ENCODE measurements around the gene RXFP4. TPM values are rescaled to one million over a fixed set of nuclear protein-coding genes. Genes with fewer than 3 reads are reported as not detected.
A peak's percentile ranks its signal among the peaks of the same experiment; 100 is the strongest.
"Not testable (repeated sequence)": the region's sequence is repeated elsewhere in the genome, so short reads cannot be mapped to it uniquely, and the experiment has no call there.

Gene RXFP4
- not detected for total RNA-seq

DNA sequence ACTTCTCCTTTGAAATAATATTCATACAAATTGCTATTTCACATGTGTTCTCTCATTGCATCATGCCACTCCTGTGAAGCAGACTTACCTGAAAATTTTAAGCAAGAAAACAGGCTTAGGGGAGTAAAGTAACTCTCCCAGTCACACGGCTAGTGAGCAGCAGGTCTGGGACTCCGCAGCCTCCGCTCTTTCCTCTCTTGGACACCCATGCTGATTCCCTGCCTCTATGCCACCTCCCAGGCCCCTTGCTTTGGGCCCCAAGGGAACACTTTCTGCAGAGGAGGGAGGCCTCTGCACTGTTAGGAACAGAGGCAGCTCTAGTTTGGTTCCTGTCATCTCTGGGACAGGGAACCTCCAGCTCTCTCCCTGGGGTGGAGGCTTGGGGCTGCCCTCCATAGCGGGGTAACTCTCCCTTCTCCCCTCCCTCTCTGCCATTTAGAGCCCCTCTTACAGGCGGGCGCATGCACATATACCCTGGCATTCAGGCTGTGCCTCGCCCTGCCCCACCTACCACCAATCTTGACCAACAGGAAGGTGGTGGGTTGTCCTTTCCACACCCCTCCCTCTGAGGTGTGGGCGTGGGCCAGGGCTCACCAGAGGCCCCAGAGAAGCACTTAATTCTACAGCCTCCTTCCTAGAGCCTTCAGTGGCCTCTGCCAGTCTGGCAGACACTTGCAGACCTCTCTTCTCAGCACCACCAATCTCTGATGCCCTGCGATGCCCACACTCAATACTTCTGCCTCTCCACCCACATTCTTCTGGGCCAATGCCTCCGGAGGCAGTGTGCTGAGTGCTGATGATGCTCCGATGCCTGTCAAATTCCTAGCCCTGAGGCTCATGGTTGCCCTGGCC lies at the start of gene RXFP4:
Gene RXFP4 (plus strand): TSS at position 646 of the 852 bp plus-strand sequence. CDS start 72 bp downstream, at position 718.
- TF ChIP-seq POLR2AphosphoS5 (IDR thresholded peaks at IDR 0.05; ENCODE audit: insufficient read depth in 1 of 2, low read depth in 1 of 2) (no peak), POLR2A (IDR thresholded peaks at IDR 0.05) (no peak)
- TF ChIP-seq, protein P1, sequence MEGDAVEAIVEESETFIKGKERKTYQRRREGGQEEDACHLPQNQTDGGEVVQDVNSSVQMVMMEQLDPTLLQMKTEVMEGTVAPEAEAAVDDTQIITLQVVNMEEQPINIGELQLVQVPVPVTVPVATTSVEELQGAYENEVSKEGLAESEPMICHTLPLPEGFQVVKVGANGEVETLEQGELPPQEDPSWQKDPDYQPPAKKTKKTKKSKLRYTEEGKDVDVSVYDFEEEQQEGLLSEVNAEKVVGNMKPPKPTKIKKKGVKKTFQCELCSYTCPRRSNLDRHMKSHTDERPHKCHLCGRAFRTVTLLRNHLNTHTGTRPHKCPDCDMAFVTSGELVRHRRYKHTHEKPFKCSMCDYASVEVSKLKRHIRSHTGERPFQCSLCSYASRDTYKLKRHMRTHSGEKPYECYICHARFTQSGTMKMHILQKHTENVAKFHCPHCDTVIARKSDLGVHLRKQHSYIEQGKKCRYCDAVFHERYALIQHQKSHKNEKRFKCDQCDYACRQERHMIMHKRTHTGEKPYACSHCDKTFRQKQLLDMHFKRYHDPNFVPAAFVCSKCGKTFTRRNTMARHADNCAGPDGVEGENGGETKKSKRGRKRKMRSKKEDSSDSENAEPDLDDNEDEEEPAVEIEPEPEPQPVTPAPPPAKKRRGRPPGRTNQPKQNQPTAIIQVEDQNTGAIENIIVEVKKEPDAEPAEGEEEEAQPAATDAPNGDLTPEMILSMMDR (IDR thresholded peaks at IDR 0.05) = no peak
- Histone ChIP-seq H3K27ac (peak within 1 kb of the TSS; percentile 29), H3K36me3 (no peaks in the 10 kb centered on the region), H3K9me3 (no peaks in the 10 kb centered on the region), H3K4me1 (peaks cover 29% of the 10 kb centered on the region), H3K27me3 (no peaks in the 10 kb centered on the region), H3K4me3 (no peak within 1 kb of the TSS)
- intact Hi-C loops (cut with DNase I) = loop anchor here (5.0 kb wide), 1 partner anchor 41 kb away; no protein-coding TSS in a partner anchor
- DNase-seq (ENCODE audit: extremely low spot score in 2 of 2) = no peak

DNA sequence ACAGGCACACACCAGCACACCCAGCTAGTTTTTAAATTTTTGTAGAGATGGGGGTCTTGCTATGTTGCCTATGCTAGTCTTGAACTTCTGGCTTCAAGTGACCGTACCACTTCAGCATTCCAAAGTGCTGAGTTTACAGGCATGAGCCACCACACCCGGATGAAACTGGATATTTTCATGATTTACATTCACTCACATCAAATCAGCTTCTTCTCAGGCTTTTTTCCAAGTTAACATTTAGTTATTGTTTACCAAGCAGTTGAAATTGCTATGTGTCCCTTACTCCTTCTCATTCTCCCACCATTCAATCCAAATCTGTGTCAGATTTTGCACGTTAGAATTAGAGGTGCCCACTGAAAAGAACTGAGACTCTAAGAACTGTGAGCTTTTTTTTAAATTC lies 48.6 kb upstream of the RXFP4 start:
- intact Hi-C loops (cut with DNase I) = no loop called here
- Histone ChIP-seq H3K4me3 (no peak overlapping the region), H3K4me1 (peaks cover 22% of the 10 kb centered on the region), H3K36me3 (peaks cover 0 to 15% of the 10 kb centered on the region in 2 donors), H3K9me3 (no peaks in the 10 kb centered on the region), H3K27me3 (no peaks in the 10 kb centered on the region), H3K27ac (peak overlapping the region; percentile 71)
- DNase-seq (ENCODE audit: extremely low spot score in 2 of 2) = no peak
- TF ChIP-seq POLR2AphosphoS5 (IDR thresholded peaks at IDR 0.05; ENCODE audit: insufficient read depth in 1 of 2, low read depth in 1 of 2) = no peak
- no peak for TF ChIP-seq POLR2A (IDR thresholded peaks at IDR 0.05)
- TF ChIP-seq, protein P1 (IDR thresholded peaks at IDR 0.05) = no peak

DNA sequence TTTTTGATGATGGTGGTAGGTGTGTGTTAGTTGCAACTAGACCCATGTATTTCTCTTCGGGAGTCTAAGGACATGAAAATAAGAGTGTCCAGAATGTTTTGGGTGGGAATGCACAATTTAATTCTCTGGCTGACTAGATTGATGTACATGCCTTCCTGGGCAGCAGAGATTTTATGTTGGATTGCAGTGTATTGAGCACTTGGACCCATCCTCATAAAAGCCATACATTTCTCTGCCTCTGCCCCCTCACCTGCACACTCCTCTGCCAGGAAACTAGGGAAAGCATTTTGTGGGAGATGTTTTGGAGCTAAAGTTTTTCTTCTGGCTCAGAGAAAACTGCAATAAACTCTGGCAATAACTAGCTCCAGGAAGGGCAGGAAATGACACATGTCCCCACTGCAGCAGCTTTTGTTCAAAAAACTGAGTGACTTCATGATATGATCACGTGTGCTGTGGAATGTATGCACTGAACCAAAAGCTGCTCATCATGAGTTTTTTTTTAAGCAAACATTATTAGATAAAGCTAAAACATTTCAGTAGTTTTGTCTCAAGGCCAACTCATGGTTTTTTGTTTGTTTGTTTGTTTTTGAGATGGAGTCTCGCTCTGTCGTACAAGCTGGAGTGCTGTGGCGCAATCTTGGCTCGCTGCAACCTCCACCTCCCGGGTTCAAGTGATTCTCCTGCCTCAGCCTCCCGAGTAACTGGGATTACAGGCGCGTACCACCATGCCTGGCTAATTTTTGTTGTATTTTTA lies 47.9 kb upstream of the RXFP4 start:
- intact Hi-C loops (cut with DNase I) = no loop called here
- H3K9me3 ChIP-seq = no peaks in the 10 kb centered on the region
- DNase-seq (ENCODE audit: extremely low spot score in 2 of 2) = no peak
- peak in 1 of 2 donors; percentile 83 for TF ChIP-seq POLR2AphosphoS5 (IDR thresholded peaks at IDR 0.05; ENCODE audit: insufficient read depth in 1 of 2, low read depth in 1 of 2)
- TF ChIP-seq, protein P1 (IDR thresholded peaks at IDR 0.05) = no peak
- peaks cover 22% of the 10 kb centered on the region for H3K4me1 ChIP-seq
- H3K36me3 ChIP-seq = peaks cover 0 to 16% of the 10 kb centered on the region in 2 donors
- no peak overlapping the region for H3K4me3 ChIP-seq
- H3K27me3 ChIP-seq = no peaks in the 10 kb centered on the region
- peak overlapping the region; percentile 71 for H3K27ac ChIP-seq

DNA sequence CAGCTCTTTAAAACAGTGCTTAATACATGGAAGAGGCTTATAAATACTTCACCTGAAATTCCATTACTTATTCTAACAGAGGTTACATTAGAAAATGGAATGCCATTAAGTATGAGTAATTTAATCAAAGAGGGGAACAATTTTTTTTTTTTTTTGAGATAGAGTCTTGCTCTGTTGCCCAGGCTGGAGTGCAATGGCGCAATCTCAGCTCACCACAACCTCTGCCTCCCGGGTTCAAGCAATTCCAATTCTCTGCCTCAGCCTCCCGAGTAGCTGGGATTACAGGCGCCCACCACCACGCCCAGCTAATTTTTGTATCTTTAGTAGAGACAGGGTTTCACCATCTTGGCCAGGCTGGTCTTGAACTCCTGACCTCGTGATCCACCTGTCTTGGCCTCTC lies 45.8 kb upstream of the RXFP4 start:
- H3K9me3 ChIP-seq; H3K27me3 ChIP-seq; DNase-seq (ENCODE audit: extremely low spot score in 2 of 2); H3K4me3 ChIP-seq; H3K27ac ChIP-seq; intact Hi-C loops (cut with DNase I): not testable (repeated sequence)
- H3K36me3 ChIP-seq = peaks cover 0 to 37% of the 10 kb centered on the region in 2 donors
- peaks cover 22% of the 10 kb centered on the region for H3K4me1 ChIP-seq

DNA sequence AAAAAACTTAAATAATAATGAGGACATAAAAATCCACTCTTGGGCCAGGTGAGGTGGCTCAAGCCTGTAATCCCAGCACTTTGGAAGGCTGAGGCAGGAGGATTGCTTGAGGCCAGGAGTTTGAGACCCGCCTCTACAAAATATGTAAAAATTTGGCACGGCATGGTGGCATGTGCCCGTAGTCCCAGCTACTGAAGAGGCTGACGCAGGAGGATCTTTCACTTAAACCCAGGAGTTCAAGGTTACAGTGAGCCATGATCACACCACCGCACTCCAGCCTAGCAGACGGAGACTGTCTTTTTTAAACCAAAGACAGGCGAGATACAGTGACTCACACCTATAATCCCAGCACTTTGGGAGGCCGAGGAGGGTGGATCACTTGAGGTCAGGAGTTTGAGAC lies 45.0 kb upstream of the RXFP4 start:
- H3K27ac ChIP-seq; DNase-seq (ENCODE audit: extremely low spot score in 2 of 2); H3K9me3 ChIP-seq; intact Hi-C loops (cut with DNase I); H3K27me3 ChIP-seq; H3K4me3 ChIP-seq: not testable (repeated sequence)
- Histone ChIP-seq H3K4me1 (peaks cover 22% of the 10 kb centered on the region), H3K36me3 (peaks cover 0 to 45% of the 10 kb centered on the region in 2 donors)
